Measurements from ENCODE around the gene SPATA31C1.

- TF ChIP-seq, protein P1, sequence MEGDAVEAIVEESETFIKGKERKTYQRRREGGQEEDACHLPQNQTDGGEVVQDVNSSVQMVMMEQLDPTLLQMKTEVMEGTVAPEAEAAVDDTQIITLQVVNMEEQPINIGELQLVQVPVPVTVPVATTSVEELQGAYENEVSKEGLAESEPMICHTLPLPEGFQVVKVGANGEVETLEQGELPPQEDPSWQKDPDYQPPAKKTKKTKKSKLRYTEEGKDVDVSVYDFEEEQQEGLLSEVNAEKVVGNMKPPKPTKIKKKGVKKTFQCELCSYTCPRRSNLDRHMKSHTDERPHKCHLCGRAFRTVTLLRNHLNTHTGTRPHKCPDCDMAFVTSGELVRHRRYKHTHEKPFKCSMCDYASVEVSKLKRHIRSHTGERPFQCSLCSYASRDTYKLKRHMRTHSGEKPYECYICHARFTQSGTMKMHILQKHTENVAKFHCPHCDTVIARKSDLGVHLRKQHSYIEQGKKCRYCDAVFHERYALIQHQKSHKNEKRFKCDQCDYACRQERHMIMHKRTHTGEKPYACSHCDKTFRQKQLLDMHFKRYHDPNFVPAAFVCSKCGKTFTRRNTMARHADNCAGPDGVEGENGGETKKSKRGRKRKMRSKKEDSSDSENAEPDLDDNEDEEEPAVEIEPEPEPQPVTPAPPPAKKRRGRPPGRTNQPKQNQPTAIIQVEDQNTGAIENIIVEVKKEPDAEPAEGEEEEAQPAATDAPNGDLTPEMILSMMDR (IDR thresholded peaks at IDR 0.05) = no peak
- no peak for TF ChIP-seq POLR2A (IDR thresholded peaks at IDR 0.05)
- TF ChIP-seq POLR2AphosphoS5 (IDR thresholded peaks at IDR 0.05) = no peak
Observed at GRCh38 chr9:87875060-87875459, 42.7 kb upstream of the SPATA31C1 start.

Data from upper lobe of left lung (tissue), 4 donors.